Stimulated activated effector memory CD8-positive, alpha-beta T cell treated with anti-CD3 and anti-CD28 coated beads, Interleukin-12 subunit alpha, Interleukin-12 subunit beta, amount 100 ng/mL, for 72 hours (primary cell): Measurements from ENCODE around the gene HOXA9.

Experiments
- ATAC-seq: fragments of 150-1000 bp; cut with Tn5 transposase; 2 replicates; pipeline ENCODE4 v1.10.0; 2021
- DNase-seq, 2 donors: peaks; one replicate each; pipeline ENCODE4 v3.0.0; 2021 to 2022; ENCODE audit warnings: low spot score in 2 of 2
- H3K27ac Mint-ChIP-seq: one replicate; pipeline ENCODE4 v1.8.0; 2022; ENCODE audit warnings: mild to moderate bottlenecking, mixed read lengths
- H3K36me3 Mint-ChIP-seq: one replicate; pipeline ENCODE4 v1.8.0; 2022; ENCODE audit warnings: mild to moderate bottlenecking, mixed read lengths
- H3K4me1 Mint-ChIP-seq: one replicate; pipeline ENCODE4 v1.8.0; 2022; ENCODE audit warnings: mixed read lengths
- H3K4me3 Mint-ChIP-seq: one replicate; pipeline ENCODE4 v1.8.0; 2022; ENCODE audit warnings: mild to moderate bottlenecking, mixed read lengths
- H3K9me3 Mint-ChIP-seq: one replicate; pipeline ENCODE4 v1.8.0; 2022; ENCODE audit warnings: mixed read lengths

Gene HOXA9

DNA sequence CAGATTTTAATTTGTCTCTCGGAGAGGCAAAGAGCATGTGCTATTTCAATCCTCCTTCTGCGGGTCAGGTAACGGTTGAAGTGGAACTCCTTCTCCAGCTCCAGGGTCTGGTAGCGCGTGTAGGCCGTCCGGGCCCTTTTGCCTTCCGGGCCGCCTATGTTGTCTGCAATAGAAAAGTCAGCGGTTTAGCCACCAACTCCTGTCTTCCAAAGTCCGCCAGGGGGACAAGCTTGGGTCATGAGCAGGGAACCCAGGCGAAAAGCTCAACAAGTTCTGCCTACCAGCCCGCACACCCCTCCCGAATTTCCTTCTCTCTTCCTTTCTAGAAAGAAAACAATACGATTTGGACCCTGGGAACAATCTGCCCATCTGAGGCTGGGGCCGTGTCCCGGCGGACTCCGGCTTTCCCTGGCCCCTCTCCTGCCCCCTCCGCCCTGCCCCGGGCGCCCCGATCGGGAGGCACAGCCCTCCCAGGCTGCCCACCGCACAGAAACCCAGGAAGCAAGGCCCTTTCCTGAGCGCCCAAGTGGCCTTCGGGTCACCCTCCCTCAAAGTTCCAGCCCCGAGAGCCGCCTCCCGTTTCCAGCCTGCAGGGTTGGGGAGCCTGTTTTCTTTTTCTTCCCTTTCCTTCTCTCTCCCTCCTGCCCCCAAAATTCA lies 23.3 kb downstream of the HOXA9 start:
- Mint-ChIP-seq H3K36me3 (no peaks in the 10 kb centered on the region), H3K9me3 (no peaks in the 10 kb centered on the region), H3K27ac (no peak overlapping the region), H3K4me3 (no peak overlapping the region), H3K4me1 (no peaks in the 10 kb centered on the region)
- ATAC-seq (no peak), DNase-seq (no peak)

DNA sequence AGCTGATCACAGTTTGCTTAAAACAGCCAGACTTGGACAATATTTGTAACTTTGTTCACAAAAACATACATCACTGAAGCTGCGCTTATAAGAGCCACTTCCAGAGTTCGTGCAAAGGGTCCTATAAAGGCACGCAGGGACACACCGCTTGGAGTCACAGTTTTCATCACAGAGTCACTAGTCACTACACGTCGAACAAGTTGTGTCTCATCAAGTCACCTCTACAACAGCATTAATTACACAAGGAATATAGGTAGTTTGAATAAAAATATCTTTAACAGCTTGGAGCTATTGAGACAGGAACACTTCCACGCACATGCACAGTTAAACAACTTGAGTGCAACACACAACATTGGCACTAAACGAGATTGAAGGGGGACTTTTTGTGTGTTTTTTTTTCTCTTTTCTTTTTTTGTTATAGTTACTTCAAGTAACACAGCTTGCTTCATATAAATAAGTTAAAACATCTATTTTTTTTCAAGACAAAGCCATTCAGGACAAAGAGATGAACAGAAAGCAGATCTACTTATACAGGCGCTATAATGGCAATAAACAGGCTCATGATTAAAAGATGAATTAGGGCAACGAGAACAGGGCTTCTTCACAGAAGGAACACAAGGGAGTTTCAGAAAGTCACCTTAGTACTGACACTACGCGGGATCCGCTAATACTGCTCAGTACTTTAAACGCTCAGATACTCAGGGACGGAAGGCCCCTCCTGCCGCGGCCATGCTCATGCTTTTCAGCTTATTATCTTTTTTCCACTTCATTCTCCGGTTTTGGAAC lies 24.0 kb downstream of the HOXA9 start:
- Mint-ChIP-seq H3K4me3 (no peak overlapping the region), H3K9me3 (no peaks in the 10 kb centered on the region), H3K4me1 (peaks cover under 1% of the 10 kb centered on the region), H3K27ac (no peak overlapping the region), H3K36me3 (no peaks in the 10 kb centered on the region)
- ATAC-seq (no peak), DNase-seq (no peak)

DNA sequence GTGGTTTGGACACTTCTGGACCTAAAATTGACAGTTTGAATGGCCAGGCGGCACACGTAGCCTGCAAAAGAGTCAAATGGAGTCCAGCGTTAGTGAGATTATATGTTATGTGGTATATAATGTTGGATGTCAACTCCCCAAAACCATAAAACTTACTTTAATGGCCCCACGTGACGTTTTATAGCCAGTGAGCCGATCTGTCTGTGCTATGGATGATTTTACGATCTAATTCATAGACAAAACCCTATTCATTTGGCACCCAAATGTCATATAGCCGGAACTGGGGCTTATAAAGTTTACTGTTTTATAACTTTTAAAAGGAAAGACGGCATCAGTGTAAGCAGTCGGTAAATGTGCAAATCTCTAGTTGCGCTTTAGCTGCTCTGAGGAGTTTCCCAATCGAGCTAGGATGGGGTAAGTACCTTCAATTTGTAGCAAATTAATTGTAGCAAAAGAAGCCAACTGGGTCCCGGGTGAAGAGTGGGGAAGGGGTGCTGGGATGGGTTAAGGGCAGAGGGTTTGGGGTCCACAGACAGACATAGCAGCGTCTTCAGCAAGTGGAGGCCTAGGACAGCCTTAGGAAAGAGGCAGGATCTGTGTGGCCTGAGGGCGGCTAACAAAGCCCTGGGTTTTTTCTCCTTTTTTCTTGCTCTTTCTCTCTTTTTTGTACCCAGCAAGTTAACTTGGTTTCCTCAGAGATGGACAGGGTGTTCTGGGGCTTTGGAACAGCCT lies 25.0 kb downstream of the HOXA9 start:
- Mint-ChIP-seq H3K36me3 (no peaks in the 10 kb centered on the region), H3K4me3 (no peak overlapping the region), H3K4me1 (peaks cover 10% of the 10 kb centered on the region), H3K9me3 (no peaks in the 10 kb centered on the region), H3K27ac (no peak overlapping the region)
- DNase-seq: no peak
- ATAC-seq: no peak

DNA sequence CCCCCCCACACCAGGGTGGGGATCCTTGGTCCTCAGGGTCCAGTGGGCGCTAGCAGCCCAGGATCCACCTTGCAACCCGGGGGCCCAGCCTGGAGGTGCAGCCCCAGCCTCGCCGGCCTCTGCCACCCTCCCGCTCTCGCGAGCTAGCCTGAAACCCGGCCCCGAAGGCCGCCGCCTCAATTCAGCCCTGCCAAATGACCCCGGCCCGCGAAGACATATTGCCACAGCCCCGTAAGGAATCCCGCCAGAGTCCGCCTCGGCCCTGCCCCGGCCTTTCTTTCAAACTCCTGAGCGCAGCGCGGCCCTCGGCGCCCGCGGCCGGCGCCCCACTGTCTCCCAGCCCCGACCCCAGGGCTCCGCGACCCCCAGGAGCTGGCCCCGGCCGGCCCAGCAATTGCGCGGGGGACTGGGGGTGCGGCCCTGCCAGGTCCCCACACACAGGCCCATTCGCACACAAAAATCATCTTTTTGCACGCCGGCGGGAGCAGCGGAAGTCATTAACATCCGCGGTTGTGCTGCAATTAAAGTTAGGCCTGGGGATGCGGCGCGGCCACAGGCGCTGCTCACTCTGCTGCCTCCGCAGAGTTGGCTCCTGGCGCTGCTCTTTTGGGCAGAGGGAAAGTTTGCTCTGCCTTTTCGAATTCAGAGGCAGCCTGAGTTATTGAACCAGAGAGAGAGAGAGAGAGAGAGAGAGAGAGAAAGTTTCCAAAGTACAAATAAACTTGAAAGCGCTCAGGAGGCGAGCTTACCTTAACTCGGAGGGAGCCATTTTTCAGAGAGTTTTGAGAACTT lies 25.8 kb downstream of the HOXA9 start:
- H3K4me3 Mint-ChIP-seq: no peak overlapping the region
- DNase-seq (no peak), ATAC-seq (no peak)
- H3K9me3 Mint-ChIP-seq: no peaks in the 10 kb centered on the region
- H3K27ac Mint-ChIP-seq: no peak overlapping the region
- H3K36me3 Mint-ChIP-seq: no peaks in the 10 kb centered on the region
- peaks cover 18% of the 10 kb centered on the region for H3K4me1 Mint-ChIP-seq

DNA sequence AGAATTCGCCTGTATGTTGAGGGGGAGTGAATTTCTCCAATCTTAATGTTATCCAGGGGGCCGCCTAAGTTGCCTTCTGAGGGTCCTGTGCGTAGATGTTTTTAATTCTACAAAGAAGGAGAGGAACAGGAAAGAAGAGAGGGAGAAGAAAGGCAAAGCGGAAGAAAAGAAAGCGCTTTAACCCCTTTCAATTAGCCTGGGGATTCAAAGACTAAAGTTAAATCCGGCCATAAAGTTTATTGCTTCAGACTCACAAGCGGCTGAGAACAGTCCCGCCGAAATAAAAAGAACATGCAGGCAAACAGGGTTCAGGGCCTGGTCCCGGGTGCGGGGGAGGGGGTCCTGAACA lies 26.4 kb downstream of the HOXA9 start:
- Mint-ChIP-seq H3K4me1 (peaks cover 23% of the 10 kb centered on the region), H3K9me3 (no peaks in the 10 kb centered on the region), H3K4me3 (no peak overlapping the region), H3K36me3 (no peaks in the 10 kb centered on the region), H3K27ac (no peak overlapping the region)
- DNase-seq (no peak), ATAC-seq (no peak)

DNA sequence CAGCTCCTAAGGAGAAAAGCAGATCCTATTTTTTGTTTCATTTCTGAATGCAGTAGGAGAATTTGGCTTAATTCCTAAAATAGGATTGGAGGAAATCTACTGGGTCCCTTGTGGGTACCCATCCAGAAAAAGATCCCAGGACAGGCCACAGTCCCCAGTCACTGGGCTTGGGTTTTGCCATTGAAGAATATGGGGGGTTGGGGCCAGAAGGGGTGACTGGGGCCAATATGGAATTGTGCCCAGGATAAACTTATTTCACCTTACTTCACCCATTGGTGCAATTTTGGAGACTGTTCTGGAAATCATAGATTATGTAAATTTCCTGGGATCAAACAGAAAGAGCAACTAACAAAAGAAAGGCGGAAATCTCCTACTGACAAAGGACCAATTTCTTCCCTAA lies 26.9 kb downstream of the HOXA9 start:
- DNase-seq (no peak), ATAC-seq (no peak)
- no peaks in the 10 kb centered on the region for H3K9me3 Mint-ChIP-seq
- peaks cover 25% of the 10 kb centered on the region for H3K4me1 Mint-ChIP-seq
- H3K27ac Mint-ChIP-seq: no peak overlapping the region
- H3K4me3 Mint-ChIP-seq: no peak overlapping the region
- H3K36me3 Mint-ChIP-seq: no peaks in the 10 kb centered on the region

DNA sequence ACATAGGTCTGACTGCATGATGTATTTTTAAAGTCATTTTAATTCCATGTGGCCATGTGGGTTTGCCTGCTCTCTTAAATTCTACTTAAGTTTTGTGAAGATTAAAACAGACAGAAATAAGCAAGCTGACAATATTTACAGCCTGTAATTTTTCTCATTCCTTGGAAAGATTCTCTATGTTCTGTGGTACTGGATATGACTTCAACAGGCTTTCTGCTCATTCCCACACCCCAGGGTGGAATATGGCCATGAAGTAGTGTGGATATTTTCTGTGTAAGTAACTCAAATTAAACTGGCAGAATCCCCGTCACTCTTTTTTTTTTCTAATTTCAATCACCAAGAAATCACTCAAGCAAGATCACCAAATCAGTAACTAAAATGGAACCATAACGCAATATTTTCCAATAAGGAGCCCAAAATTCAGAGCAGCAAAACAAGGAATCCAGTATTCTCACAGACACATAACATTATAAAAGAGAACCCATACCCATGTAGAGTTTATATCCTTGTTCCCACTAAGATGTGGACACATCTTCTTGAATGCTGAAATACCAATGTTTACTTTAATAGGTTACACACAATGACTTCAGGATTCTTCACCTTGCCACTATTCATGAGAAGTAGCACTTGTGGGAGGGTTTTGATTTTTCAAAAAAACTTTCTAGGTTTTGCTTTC lies 27.6 kb downstream of the HOXA9 start:
- ATAC-seq (no peak), DNase-seq (no peak)
- Mint-ChIP-seq H3K36me3 (no peaks in the 10 kb centered on the region), H3K9me3 (no peaks in the 10 kb centered on the region), H3K27ac (no peak overlapping the region), H3K4me3 (no peak overlapping the region), H3K4me1 (peaks cover 25% of the 10 kb centered on the region)

DNA sequence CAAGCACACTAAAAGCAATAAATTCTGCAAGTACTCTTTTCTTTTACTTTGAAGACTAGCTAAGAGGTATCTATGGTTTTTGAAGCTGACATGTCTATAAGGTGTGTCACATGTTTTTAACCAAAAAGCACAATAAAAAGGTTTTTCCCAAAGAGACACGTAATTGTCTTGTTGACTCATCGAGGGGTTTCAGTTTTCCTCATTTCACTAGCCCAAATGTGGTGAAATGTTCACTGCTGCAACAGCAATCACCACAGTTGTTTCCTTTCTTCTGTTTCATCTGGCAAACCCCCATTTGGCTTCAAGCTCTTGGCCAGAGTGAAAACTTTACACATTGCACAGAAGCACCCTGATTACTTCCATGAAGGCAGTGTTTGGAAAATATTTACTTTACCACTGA lies 30.9 kb downstream of the HOXA9 start:
- Mint-ChIP-seq H3K27ac (no peak overlapping the region), H3K4me1 (peaks cover 25% of the 10 kb centered on the region), H3K4me3 (no peak overlapping the region), H3K36me3 (no peaks in the 10 kb centered on the region), H3K9me3 (no peaks in the 10 kb centered on the region)
- ATAC-seq: peak; percentile 75
- no peak for DNase-seq

DNA sequence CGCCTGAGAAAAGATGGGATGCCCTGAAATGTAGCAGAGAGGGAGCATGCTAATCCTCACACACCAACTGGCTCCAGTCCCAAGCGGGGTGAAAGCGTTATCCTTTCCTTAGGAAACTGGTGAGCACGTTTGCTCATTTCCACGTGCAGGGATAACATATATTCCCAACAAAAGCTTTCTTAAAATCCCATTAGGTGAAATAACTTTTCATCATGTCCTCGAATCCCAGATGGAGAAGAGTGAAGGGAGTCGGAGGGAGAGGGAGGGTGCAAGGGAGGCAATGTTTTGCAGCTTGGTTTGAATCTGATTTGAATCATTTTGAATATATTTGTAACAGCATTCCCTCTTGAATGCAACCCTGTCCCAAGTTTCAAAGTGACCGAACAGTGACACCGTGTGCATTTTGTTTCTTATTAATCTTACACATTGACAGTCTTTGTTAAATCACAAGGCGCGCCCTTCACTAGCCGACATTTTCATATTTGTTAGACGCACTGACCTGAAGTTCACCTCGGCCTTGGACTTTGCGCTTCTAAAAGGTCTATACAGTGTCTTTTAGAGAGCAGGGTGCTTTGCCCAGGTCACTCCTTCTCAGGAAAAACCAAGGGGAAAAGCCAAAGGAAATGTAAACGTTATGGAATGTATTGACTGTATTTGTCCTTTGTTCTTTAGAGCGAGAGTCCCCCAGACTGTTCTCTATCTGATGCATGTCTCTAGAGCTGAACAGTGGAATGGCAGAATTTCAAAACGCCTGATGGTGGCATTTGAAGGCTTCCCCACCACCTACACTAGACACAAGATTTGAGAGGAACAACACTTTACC lies 31.7 kb downstream of the HOXA9 start:
- no peak overlapping the region for H3K4me3 Mint-ChIP-seq
- ATAC-seq: no peak

DNA sequence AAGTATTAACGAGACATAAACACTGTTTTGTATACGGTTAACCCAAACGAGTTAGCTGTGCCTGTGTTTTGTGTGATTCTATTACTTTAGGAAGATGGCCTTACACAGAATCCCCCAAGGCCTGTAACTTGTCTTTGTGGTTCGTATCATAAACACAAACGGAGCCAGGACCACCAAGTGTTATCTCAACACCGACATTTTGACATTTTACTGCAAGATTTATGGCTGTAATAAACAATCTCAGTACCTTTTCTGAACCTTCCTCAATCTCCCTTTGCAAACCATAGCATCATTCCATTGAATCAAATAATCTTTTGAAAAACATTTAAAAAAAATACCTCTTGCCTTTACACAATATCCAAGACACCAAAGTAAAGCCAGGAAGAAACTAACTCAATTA lies 32.4 kb downstream of the HOXA9 start:
- Mint-ChIP-seq H3K27ac (no peak overlapping the region), H3K36me3 (no peaks in the 10 kb centered on the region), H3K4me3 (no peak overlapping the region), H3K4me1 (peaks cover 25% of the 10 kb centered on the region), H3K9me3 (no peaks in the 10 kb centered on the region)
- no peak for ATAC-seq
- no peak for DNase-seq

More for the DNA sequence above, 31.7 kb downstream of the HOXA9 start:
- Mint-ChIP-seq H3K9me3 (no peaks in the 10 kb centered on the region), H3K4me1 (peaks cover 25% of the 10 kb centered on the region), H3K36me3 (no peaks in the 10 kb centered on the region), H3K27ac (no peak overlapping the region)
- DNase-seq: no peak

DNA sequence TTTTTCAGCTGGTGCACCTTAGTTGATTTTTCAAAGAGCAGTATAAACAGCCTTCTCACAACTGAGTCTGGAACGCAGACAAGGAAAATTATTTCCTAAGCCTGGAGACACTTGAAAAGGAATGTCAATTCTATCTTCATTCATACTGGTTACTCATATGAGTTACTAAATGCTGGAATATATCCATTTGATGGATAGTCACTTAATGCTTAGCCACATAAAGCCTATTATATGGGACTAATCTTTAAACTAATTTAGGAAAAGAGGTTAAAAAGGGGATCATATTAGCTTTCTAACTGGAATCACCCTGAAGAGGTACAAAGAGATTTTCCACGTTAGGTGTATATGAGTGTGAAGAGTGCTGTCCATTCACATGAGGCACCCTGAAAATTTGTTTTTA lies 33.1 kb downstream of the HOXA9 start:
- DNase-seq: no peak
- ATAC-seq: no peak
- peaks cover 25% of the 10 kb centered on the region for H3K4me1 Mint-ChIP-seq
- H3K9me3 Mint-ChIP-seq: no peaks in the 10 kb centered on the region
- no peak overlapping the region for H3K27ac Mint-ChIP-seq
- H3K4me3 Mint-ChIP-seq: no peak overlapping the region
- no peaks in the 10 kb centered on the region for H3K36me3 Mint-ChIP-seq

DNA sequence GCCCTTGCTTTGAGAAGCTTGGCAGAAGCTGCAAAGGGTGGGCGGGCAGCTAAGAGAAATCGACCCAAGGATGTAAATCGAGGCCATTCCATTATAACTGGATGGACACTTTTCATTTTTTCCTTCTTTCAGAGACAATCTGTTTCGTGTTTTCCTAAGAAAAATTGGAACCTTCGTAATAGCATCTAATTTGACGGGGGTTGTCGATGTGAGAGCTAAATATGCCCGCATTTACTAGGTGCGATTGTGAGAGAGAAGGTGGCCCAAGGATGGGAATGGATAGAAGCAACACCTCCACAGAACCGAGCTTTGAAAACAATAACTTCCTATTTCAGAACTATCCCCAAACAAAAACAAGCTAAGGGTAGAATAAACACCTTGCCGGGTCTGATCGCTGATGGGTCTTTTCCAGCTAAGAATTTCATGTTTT lies 33.9 kb downstream of the HOXA9 start:
- DNase-seq: no peak

DNA sequence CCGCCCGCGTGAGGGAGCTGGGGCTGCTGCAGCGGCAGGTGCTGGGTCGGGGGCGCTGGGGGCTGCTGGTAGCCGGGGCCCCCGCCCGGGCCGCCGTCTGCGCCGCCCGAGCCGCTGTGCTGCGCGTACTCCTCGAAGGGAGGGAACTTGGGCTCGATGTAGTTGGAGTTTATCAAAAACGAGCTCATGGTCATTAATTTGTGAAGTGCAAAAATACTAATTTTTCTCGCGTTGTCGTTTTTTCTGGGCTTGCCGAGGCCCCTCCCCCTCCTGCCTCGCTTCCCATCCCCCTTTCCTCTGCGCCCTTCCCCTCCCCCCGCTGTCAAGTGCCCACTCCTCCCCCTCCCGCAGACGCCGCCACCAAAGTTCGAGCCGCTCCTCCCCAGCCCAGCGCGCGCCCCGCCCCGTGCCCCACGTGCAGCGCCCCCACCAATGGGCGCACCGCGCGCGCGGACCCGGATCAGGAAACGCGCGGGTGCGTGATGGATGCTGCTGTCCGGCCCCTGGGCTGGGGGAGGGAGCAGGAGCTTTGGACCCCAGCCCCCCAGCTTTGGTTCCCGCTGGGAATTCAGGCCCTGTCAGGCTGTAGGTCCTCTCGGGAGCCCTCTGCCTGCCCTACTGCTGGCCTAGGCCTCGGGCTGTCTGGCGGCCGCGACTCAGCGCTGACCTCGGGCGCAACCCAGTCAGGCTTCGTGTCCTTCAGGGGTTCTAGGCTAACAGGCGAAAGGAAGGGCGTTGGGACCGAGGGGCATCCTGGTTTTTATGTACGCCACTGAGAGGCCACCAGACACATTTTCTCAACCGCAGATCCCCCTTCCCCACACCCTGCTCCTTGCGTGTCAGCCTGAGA lies 34.6 kb downstream of the HOXA9 start, which contains the start of gene HOXA4:
TSS of gene HOXA4 (minus strand) at position 218 of the 850 bp plus-strand sequence. CDS start at position 194, 24 bp downstream.
- Mint-ChIP-seq H3K4me3 (peak within 1 kb of the TSS; percentile 59), H3K9me3 (no peaks in the 10 kb centered on the region), H3K36me3 (no peaks in the 10 kb centered on the region), H3K27ac (no peak within 1 kb of the TSS), H3K4me1 (peaks cover 19% of the 10 kb centered on the region)
- DNase-seq (peak; percentile 70 to 73), ATAC-seq (peak; percentile 92)

More for the DNA sequence above, 33.9 kb downstream of the HOXA9 start:
- H3K4me1 Mint-ChIP-seq: peaks cover 25% of the 10 kb centered on the region
- ATAC-seq: no peak
- no peaks in the 10 kb centered on the region for H3K9me3 Mint-ChIP-seq
- H3K36me3 Mint-ChIP-seq: no peaks in the 10 kb centered on the region
- peak overlapping the region; percentile 59 for H3K4me3 Mint-ChIP-seq
- H3K27ac Mint-ChIP-seq: no peak overlapping the region
